Fibroblast of lung (primary cell): Measurements from ENCODE around the gene CADM3.

Source experiments
- CTCF ChIP-seq, 2 donors: IDR thresholded peaks in 1 of 2; conservative IDR thresholded peaks in 1 of 2; 1 replicate in 1 of 2; 2 replicates in 1 of 2; pipeline ENCODE4 v1.5.1; 2011 to 2012; ENCODE audit warnings: low read length in 2 of 2, control low read depth in 1 of 2, inconsistent platforms in 1 of 2, low read depth in 1 of 2, mild to moderate bottlenecking in 1 of 2
- EZH2 ChIP-seq: IDR thresholded peaks from 2 replicates; pipeline ENCODE4 v1.5.1; 2012; ENCODE audit warnings: low read length, control low read depth, mild to moderate bottlenecking; ENCODE audit errors: missing control alignments

GRCh38 chr1:159207080-159207479, 35.7 kb downstream of the CADM3 start:
- no peak for TF ChIP-seq CTCF (conservative IDR thresholded peaks at IDR 0.05 in 1 of 2, IDR thresholded peaks at IDR 0.05 in 1 of 2; ENCODE audit: low read depth in 1 of 2, low read length in 2 of 2)
- TF ChIP-seq EZH2 = no peak
